Measurements from ENCODE around the gene SMARCC2.
"Not testable (repeated sequence)": the region's sequence is repeated elsewhere in the genome, so short reads cannot be mapped to it uniquely, and the experiment has no call there.

The SMARCC2 gene

DNA sequence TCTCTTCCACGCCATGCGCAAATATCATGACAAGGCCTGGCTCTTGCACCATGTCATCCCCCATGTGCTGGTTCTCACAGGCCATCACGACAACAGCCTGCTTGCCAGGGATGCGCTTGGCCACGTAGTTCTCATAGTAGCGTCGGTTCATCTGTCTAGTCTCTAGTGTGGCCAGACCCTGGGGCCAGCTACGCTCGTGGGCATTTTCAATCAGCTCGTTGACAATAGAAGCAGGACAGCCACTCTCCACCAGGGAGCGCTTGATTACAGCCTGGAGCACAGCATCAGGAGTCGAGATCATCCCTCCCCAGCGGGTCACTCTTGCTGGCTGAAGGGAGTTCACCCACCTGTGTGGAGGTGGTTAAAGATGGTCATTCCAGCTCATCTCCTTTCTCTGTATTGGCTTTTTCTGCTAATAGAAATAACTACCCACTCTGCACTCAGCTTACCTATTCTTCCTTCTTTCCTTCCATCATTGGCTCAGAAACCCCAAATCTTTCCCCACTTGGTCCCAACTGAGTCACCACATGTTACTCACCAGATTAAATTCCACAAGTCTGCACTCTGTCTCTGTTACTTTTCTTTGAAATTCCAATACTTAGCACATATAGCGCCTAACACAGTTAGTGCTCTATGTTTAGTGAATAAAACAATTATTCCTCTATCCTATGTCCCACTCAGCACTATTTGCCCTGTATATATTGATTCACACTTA, 17.3 kb upstream of the SMARCC2 start:
- DNase-seq: peak; percentile 45

DNA sequence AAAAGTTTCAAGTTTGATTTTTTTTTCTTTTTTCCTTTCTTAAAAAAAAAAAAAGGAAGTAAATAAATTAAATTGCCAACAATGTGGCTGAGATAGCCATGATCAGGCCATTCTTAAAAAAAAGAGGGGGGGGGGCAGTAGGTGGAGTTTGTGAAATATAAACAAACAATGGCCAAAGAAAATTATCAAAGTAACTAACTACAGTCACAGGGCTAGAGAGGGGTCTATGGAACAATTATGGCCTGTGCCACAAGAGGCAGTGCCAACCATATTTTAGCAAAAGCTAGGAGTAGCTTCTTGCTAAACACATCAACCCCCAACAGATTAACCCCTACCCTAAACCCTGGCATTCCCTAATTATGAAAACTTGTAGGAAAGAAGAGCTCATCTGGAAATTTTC, 16.2 kb upstream of the SMARCC2 start:
- DNase-seq: no peak

- DNase-seq: no peak
These were observed 15.0 kb upstream of the SMARCC2 start for GRCh38 chr12:56204275-56204674.

DNA sequence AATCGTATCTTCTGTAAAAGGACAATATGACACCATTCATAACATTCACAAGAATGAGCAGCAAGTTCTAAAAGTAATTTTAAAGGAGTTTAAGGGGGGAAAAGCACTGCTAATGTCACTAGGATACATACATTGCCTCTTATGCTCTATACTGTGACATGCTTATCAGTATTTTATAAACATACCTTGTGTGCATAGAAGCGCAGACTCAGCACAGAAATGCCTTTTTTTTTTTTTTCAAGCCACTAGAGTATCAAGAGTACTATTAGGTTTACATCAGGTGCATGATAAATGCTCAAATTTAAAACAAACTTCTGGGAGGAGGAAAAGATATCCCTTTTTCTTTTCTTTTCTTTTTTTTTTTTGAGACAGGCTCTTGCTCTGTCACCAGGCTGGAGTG, 13.6 kb upstream of the SMARCC2 start:
- no peak for DNase-seq

GRCh38 chr12:56202366-56202765, 13.1 kb upstream of the SMARCC2 start:
- no peak for DNase-seq

GRCh38 chr12:56198836-56199235, 9.6 kb upstream of the SMARCC2 start:
- no peak for DNase-seq

GRCh38 chr12:56197921-56198635, 8.8 kb upstream of the SMARCC2 start:
- no peak for DNase-seq

GRCh38 chr12:56196818-56197550, 7.7 kb upstream of the SMARCC2 start:
- not testable (repeated sequence) for DNase-seq

GRCh38 chr12:56193025-56193578, 3.8 kb upstream of the SMARCC2 start:
- DNase-seq: peak; percentile 87

- no peak for DNase-seq
These were observed 3.3 kb upstream of the SMARCC2 start for GRCh38 chr12:56192582-56192981.

DNA sequence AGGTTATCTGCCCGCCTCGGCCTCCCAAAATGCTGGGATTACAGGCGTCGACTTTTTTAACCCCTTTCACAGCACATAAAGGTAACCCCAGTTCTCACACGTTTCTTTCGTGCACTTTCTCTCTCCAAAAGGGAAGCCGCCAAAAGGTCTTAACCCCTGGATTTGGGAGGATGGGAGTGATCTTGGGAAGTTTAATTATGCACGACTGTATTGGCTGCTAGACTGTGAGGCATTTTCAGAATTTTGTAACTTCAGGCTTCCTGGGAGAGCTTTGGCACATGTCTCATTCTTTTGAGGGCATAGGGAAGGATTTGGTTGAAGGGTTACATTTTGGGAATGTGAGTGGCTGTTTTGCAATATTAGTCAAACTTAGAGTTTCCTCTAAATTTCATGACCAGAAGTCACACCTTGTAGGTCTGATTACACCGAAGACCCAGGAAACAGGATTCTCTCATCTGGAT, 1.4 kb upstream of the SMARCC2 start:
- no peak for DNase-seq

DNA sequence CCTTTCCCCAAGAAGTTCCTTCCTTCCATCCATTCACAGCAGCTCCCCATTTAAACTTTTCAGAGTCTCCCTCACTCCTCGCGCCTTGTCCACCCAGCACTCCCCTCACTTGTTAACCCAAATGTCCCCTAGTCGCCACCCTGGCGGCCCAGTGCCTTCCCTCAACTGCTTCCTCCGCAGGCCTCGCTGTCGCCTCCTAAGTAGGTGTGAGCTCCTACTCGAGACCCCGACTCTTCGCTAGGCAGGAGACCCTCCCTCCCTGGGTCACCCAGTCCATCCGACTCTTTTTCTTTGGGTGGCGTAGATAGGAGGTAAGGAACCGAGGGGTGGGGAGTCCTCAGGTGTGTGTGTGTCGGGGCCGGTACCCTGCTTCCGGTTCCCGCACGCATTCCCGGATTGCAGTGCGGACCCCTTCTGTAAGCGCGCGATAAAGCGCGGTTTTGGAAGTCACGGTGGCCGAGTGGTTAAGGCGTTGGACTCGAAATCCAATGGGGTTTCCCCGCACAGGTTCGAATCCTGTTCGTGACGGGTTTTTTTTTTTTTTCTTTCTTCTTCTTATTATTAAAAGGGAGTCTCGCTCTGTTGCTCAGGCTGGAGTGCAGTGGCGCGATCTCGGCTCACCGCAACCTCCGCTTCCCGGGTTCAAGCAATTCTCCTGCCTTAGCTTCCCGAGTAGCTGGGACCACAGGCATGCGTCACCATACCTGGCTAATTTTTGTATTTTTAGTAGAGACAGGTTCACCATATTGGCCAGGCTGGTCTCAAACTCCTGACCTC, 823 bp upstream of the SMARCC2 start:
- DNase-seq: peak; percentile 96

- peak; percentile 22 for DNase-seq
These were observed 545 bp downstream of the SMARCC2 start for GRCh38 chr12:56188778-56189098.

DNA sequence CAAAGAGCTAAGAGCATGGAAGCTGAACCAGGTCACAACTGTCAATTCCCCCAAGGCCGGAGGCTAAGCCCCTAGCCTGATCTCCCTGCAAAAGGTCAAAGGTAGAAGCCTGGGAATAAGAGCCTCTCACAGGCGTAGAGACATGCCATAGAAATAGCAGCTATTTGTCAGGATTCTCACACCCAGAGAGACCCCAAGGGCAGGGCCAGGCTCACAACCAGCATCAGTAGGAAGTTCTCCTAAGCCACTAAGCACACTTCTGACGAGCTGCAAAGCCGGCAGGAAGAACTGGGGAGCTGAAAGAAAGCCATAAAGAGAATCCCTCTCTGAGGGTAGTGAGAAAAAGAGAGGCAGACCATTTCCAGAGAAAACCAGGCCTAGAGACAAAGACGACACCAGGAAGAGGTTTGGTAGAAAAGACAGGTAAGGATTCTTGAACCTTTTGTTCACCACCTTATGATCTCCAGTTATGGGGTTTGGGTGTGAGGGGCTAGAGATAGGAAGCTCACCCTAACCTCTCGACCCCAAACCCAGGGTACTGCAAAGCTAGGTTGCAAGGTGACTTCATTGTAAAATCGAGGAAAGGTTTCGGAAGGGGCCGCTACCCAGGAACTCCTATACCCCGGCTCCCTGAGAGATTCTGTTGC, 1.0 kb downstream of the SMARCC2 start:
- DNase-seq: peak; percentile 31

DNA sequence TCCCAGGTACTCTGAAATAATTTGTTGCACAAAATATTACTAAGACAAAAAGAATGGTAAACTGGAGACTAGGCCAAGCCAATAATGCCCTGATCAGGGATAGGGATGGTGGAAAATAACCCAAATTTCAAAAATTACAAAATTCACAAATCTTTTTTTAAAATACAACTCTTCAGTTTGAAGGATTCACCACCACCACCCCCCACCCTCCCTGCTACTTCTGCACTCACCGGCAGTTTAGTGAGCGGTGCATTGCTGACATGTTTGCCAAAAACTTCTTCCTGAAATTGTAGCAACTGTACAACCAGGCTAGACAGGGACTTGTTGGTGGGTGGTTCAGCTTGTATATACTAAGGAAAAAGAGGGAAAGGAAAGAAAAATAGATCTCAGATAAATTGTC, 2.3 kb downstream of the SMARCC2 start:
- DNase-seq: no peak

- no peak for DNase-seq
These were observed 10.9 kb downstream of the SMARCC2 start for GRCh38 chr12:56178347-56178746.

DNA sequence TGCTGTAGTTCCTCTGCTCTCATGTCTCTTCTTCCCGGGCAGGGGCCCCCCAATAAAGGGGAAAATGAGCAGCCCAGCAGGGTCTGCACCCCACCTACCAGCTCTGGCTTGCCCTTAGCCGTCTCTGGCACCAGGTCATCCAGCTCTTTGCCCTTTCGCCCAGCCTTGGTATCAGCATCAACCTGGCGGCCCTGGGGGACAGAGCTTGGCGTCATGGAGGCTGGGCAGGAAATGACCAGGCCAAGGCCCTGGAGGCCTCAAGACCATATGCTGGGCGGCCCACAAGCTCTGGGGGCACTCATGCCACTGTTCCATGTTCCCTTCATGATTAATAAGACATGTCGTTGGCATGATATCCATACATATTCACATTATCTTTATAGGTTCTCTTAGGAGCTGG, 16.4 kb downstream of the SMARCC2 start:
- no peak for DNase-seq

GRCh38 chr12:56169229-56169759, 20.0 kb downstream of the SMARCC2 start:
- no peak for DNase-seq

DNA sequence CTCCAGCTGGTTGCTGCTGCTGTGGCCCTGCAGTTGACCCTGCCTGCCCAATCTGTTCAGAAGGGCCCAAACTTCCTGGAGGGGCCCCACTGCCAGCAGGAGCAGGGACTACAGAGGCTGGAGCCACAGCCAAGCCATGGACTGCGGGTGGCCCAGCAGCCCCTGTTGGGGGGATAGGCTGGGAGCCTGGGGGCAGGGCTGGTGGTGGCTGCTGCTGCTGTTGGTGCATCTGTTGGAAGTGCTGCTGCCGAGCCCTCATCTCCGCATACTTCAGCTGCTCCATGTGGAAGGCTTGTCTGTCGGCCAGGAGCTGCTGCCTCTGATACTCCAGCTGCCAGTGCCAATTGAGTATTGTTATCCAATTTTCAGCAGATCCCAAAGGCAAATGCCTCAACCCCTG, 23.9 kb downstream of the SMARCC2 start:
- DNase-seq: no peak

DNA sequence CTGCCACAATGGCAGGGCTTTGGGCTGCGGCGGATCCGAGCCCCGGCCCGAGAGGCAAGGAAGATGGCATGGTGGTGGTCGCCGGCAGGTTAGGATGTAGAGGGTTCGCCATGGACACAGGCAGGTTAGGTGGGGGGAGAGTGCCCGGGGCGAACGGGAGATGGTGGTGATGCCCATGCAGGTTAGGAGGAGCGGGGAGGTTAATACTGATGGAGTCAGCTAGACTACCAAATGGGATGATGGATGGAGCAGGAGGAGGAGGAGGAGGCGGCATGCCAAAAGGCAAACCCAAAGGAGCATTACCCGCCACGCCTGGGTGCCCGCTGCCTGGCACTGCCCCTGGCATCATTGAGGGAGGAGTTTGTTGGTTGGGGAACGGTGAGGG, 24.9 kb downstream of the SMARCC2 start:
- DNase-seq: no peak

- no peak for DNase-seq
These were observed 25.5 kb downstream of the SMARCC2 start for GRCh38 chr12:56163533-56164344.

Measured in activated CD4-positive, alpha-beta T cell treated with anti-CD3 and anti-CD28 coated beads, Interleukin-2, Interleukin-6, amounts not matched to agents 100 ng/mL and 50 ng/mL, durations not matched to agents 16 hours and 8 hours (primary cell).